Trophoblast cell (in vitro differentiated cells and primary cell): ENCODE measurements around the gene MEIG1.
A peak's percentile ranks its signal among the peaks of the same experiment; 100 is the strongest.
"Not testable (repeated sequence)": the region's sequence is repeated elsewhere in the genome, so short reads cannot be mapped to it uniquely, and the experiment has no call there.

ENCODE experiments used
- DNase-seq, 2 donors: peaks; one replicate each; pipeline ENCODE4 v3.0.0-alpha.2; 2016
- H2AFZ ChIP-seq: 2 replicates; pipeline ENCODE4 v1.6.1; 2013; ENCODE audit warnings: low read length, moderate library complexity, mild to moderate bottlenecking; ENCODE audit not compliant: insufficient read depth, poor library complexity
- H2AK5ac ChIP-seq: 2 replicates; pipeline ENCODE4 v1.6.1; 2013; ENCODE audit warnings: mild to moderate bottlenecking, low read length
- H2BK120ac ChIP-seq: 2 replicates; pipeline ENCODE4 v1.6.1; 2013; ENCODE audit warnings: low read length, mild to moderate bottlenecking, moderate library complexity; ENCODE audit not compliant: insufficient read depth, poor library complexity
- H2BK12ac ChIP-seq: 2 replicates; pipeline ENCODE4 v1.6.1; 2013; ENCODE audit warnings: mild to moderate bottlenecking, low read length, moderate library complexity
- H2BK5ac ChIP-seq: 2 replicates; pipeline ENCODE4 v1.6.1; 2013; ENCODE audit warnings: low read length, low read depth, moderate library complexity, mild to moderate bottlenecking; ENCODE audit not compliant: poor library complexity
- H3K14ac ChIP-seq: 2 replicates; pipeline ENCODE4 v1.6.1; 2013; ENCODE audit warnings: mild to moderate bottlenecking, low read length
- H3K18ac ChIP-seq: 2 replicates; pipeline ENCODE4 v1.6.1; 2013; ENCODE audit warnings: mild to moderate bottlenecking, low read length
- H3K23ac ChIP-seq: 2 replicates; pipeline ENCODE4 v1.6.1; 2013; ENCODE audit warnings: low read length
- H3K27ac ChIP-seq: 2 replicates; pipeline ENCODE4 v1.5.1; 2013; ENCODE audit warnings: low read depth, mild to moderate bottlenecking, inconsistent platforms, low read length, moderate library complexity
- H3K27me3 ChIP-seq: 2 replicates; pipeline ENCODE4 v1.6.1; 2013; ENCODE audit warnings: inconsistent platforms, mild to moderate bottlenecking, low read length, moderate library complexity; ENCODE audit not compliant: insufficient read depth
- H3K36me3 ChIP-seq, 2 experiments: 1 replicate in 1 of 2; 2 replicates in 1 of 2; pipeline ENCODE4 v1.6.1; 2013; ENCODE audit warnings: low read length in 2 of 2, mild to moderate bottlenecking in 2 of 2, moderate library complexity in 1 of 2; ENCODE audit not compliant: insufficient read depth in 2 of 2, control insufficient read depth in 1 of 2
- H3K4ac ChIP-seq: 2 replicates; pipeline ENCODE4 v1.6.1; 2013; ENCODE audit warnings: low read depth, mild to moderate bottlenecking, low read length, moderate library complexity
- H3K4me1 ChIP-seq, 2 experiments: 1 replicate in 1 of 2; 2 replicates in 1 of 2; pipeline ENCODE4 v1.6.1; 2013; ENCODE audit warnings: low read length in 2 of 2, mild to moderate bottlenecking in 2 of 2, moderate library complexity in 1 of 2; ENCODE audit not compliant: insufficient read depth in 2 of 2, control insufficient read depth in 1 of 2
- H3K4me2 ChIP-seq: 2 replicates; pipeline ENCODE4 v1.6.1; 2013; ENCODE audit warnings: inconsistent platforms, mild to moderate bottlenecking, low read length, moderate library complexity
- H3K4me3 ChIP-seq: 2 replicates; pipeline ENCODE4 v1.5.1; 2013; ENCODE audit warnings: mild to moderate bottlenecking, low read depth, low read length, inconsistent platforms
- H3K79me1 ChIP-seq: one replicate; pipeline ENCODE4 v1.6.1; 2013; ENCODE audit warnings: low read length
- H3K79me2 ChIP-seq: 2 replicates; pipeline ENCODE4 v1.6.1; 2013; ENCODE audit warnings: low read length, mild to moderate bottlenecking; ENCODE audit not compliant: control insufficient read depth, insufficient read depth, poor library complexity
- H3K9ac ChIP-seq: 2 replicates; pipeline ENCODE4 v1.6.1; 2013; ENCODE audit warnings: mild to moderate bottlenecking, low read length
- H3K9me3 ChIP-seq: 2 replicates; pipeline ENCODE4 v1.6.1; 2013; ENCODE audit warnings: low read depth, mild to moderate bottlenecking, control low read depth, inconsistent platforms, low read length; ENCODE audit not compliant: insufficient read depth
- H4K12ac ChIP-seq: 2 replicates; pipeline ENCODE4 v1.6.1; 2013; ENCODE audit warnings: low read depth, mild to moderate bottlenecking, low read length, moderate library complexity
- H4K8ac ChIP-seq: 2 replicates; pipeline ENCODE4 v1.6.1; 2013; ENCODE audit warnings: low read depth, mild to moderate bottlenecking, low read length, moderate library complexity
- H4K91ac ChIP-seq: one replicate; pipeline ENCODE4 v1.6.1; 2013; ENCODE audit warnings: low read depth, mild to moderate bottlenecking, low read length, moderate library complexity
- WGBS: extraction: QIAGEN DNeasy Blood & Tissue Kit; methylation state at CpG from one replicate; pipeline ENCODE4 v1.1.7; 2013; ENCODE audit warnings: missing lambda C conversion rate; ENCODE audit not compliant: insufficient read length, insufficient coverage; ENCODE audit errors: extremely low coverage; 5-methylcytosine and 5-hydroxymethylcytosine counted together

MEIG1 gene

GRCh38 chr10:14995964-14996565, 36.9 kb downstream of the MEIG1 start:
- Histone ChIP-seq H4K8ac (no peak overlapping the region), H2AFZ (no peak overlapping the region), H3K9ac (no peak overlapping the region), H3K79me1 (no peaks in the 10 kb centered on the region), H3K4ac (no peak overlapping the region), H4K91ac (no peak overlapping the region), H3K4me3 (no peak overlapping the region), H2BK12ac (no peak overlapping the region), H3K27ac (no peak overlapping the region), H3K14ac (no peak overlapping the region), H3K4me2 (no peak overlapping the region), H3K79me2 (no peaks in the 10 kb centered on the region), H2BK5ac (no peak overlapping the region), H3K9me3 (no peaks in the 10 kb centered on the region), H4K12ac (no peak overlapping the region), H3K36me3 (no peaks in the 10 kb centered on the region), H3K23ac (no peak overlapping the region), H3K18ac (no peak overlapping the region), H2BK120ac (no peak overlapping the region), H3K27me3 (no peaks in the 10 kb centered on the region), H3K4me1 (peaks cover 4 to 11% of the 10 kb centered on the region in 2 experiments), H2AK5ac (no peak overlapping the region)
- DNase-seq: no peak
- WGBS: no CpG with 5 or more reads among the region's 50 CpGs

GRCh38 chr10:15013530-15013929, 54.3 kb downstream of the MEIG1 start:
- not testable (repeated sequence) for H3K36me3 ChIP-seq, H3K4ac ChIP-seq, H3K14ac ChIP-seq, H3K27me3 ChIP-seq, H3K27ac ChIP-seq, H3K23ac ChIP-seq, H2AK5ac ChIP-seq, H2BK12ac ChIP-seq, H3K9me3 ChIP-seq, H2BK120ac ChIP-seq, H3K79me1 ChIP-seq, H4K8ac ChIP-seq, H2BK5ac ChIP-seq, H3K9ac ChIP-seq, H3K4me3 ChIP-seq, H3K4me1 ChIP-seq, H4K91ac ChIP-seq, H3K18ac ChIP-seq, H4K12ac ChIP-seq, H3K79me2 ChIP-seq, H2AFZ ChIP-seq, H3K4me2 ChIP-seq
- WGBS: no CpG with 5 or more reads among the region's 5 CpGs
- DNase-seq: peak; percentile 61 to 74

GRCh38 chr10:15015451-15015850, 56.3 kb downstream of the MEIG1 start:
- no peaks in the 10 kb centered on the region for H3K79me1 ChIP-seq
- H2BK12ac ChIP-seq: no peak overlapping the region
- H3K4ac ChIP-seq: no peak overlapping the region
- no peaks in the 10 kb centered on the region for H3K9me3 ChIP-seq
- H4K12ac ChIP-seq: no peak overlapping the region
- H2AK5ac ChIP-seq: no peak overlapping the region
- H3K4me2 ChIP-seq: no peak overlapping the region
- H3K23ac ChIP-seq: no peak overlapping the region
- DNase-seq: no peak
- no CpG with 5 or more reads among the region's 7 CpGs for WGBS
- no peak overlapping the region for H2BK5ac ChIP-seq
- no peaks in the 10 kb centered on the region for H3K79me2 ChIP-seq
- no peak overlapping the region for H3K14ac ChIP-seq
- H3K4me3 ChIP-seq: no peak overlapping the region
- H4K91ac ChIP-seq: no peak overlapping the region
- no peak overlapping the region for H2BK120ac ChIP-seq
- H3K27me3 ChIP-seq: no peaks in the 10 kb centered on the region
- no peak overlapping the region for H3K9ac ChIP-seq
- no peak overlapping the region for H3K27ac ChIP-seq
- H2AFZ ChIP-seq: no peak overlapping the region
- H3K4me1 ChIP-seq: no peaks in the 10 kb centered on the region
- H3K18ac ChIP-seq: no peak overlapping the region
- H4K8ac ChIP-seq: no peak overlapping the region
- no peaks in the 10 kb centered on the region for H3K36me3 ChIP-seq

- not testable (repeated sequence) for H2BK5ac ChIP-seq, H3K27me3 ChIP-seq, H4K91ac ChIP-seq, H2BK120ac ChIP-seq, H2AK5ac ChIP-seq, H3K4me2 ChIP-seq, DNase-seq, H3K4me1 ChIP-seq, H3K9ac ChIP-seq, H3K23ac ChIP-seq, H4K8ac ChIP-seq, H3K4me3 ChIP-seq, H2BK12ac ChIP-seq, H3K79me1 ChIP-seq, H4K12ac ChIP-seq, H3K14ac ChIP-seq, H3K27ac ChIP-seq, H2AFZ ChIP-seq, H3K4ac ChIP-seq, H3K9me3 ChIP-seq, H3K79me2 ChIP-seq, H3K18ac ChIP-seq, H3K36me3 ChIP-seq
- no CpG with 5 or more reads among the region's 5 CpGs for WGBS
These were observed 61.8 kb downstream of the MEIG1 start for GRCh38 chr10:15020966-15021365.
